ENCODE results near the gene KRT31.
"Not testable (repeated sequence)": the region's sequence is repeated elsewhere in the genome, so short reads cannot be mapped to it uniquely, and the experiment has no call there.

Gene KRT31

DNA sequence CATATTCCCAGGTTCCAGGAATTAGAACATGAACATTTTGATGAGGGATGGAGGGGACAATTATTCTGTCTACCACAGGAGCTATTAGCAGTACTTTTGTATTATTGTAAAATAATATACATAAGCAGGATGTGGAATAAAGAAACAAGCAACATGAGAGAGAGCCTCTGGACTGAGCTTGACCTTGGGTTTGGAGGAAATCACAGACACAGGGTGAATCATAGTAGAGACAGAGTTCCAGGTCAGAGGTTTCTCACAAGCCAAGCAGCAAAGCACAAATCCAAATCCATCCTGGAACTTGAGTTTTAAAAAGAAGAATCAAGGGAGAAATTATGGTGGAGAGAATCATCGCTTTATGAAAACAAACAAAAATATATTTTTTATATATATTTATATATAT lies 5.1 kb downstream of the KRT31 start:
- in situ Hi-C loops (cut with MboI; ENCODE audit: low sequenced_read_pairs) = no loop called here

DNA sequence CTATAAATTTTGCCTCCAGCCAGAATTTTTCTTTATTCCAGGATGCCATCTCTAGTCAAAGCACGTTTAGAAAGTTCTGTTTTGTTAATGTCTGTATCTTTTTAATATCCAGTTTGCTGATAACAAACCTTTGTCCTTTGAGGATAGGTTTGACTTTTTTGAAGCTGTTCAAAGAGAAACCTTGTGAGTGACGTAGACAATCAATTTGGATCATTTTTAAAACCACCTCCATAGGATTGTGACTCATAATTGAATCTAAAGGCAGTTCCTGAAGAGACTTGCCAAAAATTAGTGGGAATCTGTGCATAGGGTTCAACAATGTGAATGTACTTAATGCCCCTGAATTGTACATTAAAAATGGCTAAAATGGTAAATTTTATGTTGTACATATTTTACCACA lies 5.9 kb downstream of the KRT31 start:
- in situ Hi-C loops (cut with MboI; ENCODE audit: low sequenced_read_pairs) = no loop called here

DNA sequence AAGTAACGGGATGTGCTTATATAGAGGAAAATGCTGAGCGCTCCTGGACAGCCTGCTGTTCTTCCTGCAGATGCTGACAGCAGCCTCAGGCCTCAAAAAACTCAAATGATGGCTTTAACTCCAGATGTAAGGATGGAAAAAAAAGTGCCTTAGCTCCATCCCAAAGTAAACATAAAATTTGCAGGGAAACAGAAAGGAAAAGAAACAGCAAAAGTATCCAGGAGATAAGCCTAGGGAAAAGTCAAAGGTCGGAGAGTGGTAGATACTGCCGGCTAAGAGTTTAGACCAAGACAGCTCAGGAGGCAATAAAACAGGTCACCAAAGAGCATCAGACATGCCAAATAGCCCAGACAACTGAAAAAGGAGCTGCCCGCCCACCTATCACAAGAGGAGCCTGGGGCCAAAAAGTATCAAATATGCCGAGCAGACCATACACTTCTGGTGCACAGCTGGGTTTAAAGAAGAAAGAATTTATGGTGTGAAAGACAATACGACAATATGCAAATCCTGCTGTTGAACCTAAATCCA lies 6.9 kb downstream of the KRT31 start:
- in situ Hi-C loops (cut with MboI; ENCODE audit: low sequenced_read_pairs) = no loop called here

DNA sequence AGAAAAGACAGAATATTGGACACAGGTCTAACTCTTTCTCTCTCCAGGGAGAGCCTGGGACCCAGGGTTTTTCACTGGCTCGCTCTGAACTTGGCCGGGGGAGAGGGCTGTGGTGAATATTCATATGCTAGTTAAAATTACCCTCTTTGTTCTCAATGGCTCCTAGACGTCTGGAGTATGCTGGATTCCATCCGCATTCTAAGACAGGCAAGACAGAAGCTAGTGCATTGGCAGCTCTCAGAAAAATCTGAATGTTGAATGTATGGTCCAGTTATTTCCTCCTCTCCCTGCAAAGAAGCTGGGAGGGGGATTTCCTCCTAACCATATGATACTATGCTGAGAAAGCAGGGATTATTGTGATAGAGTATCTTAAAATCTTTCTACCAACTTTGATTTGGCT lies 9.7 kb downstream of the KRT31 start:
- in situ Hi-C loops (cut with MboI; ENCODE audit: low sequenced_read_pairs) = no loop called here

DNA sequence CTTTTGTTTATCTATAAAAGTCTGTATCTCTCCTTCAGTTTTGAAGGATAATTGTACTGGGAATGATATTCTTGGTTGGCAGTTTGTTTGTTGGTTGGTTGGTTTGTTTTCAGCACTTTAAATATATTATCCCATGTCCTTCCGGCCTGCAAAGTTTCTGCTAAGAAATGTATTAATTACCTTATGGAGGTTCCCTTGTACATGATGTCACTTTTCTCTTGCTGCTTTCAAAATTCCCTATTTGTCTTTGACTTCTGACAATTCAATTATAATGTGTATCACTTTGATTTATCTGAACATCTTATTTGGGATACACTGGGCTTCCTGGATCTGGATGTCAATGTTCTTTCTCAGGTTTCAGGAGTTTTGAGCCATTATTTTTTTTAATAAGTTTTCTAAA lies 11.2 kb downstream of the KRT31 start:
- in situ Hi-C loops (cut with MboI; ENCODE audit: low sequenced_read_pairs) = no loop called here

DNA sequence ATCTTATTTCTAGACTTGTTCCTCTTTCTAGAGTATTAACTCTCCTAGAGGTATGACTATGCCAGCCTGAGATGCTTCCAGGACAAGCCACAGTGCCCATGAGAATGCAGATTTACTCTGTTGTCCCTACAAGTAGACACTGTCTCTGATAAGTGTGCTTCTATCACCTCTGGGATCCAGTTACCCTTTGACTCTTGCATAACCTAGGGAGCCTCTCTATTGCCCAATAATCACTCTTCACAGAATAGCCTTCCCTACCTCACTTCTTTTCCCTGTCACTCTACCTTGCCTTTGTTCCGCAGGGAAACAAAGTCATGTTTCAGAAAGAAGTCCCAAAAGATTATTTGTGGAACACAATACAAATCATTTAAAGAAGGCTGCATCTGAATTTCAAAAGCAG lies 13.7 kb downstream of the KRT31 start:
- in situ Hi-C loops (cut with MboI; ENCODE audit: low sequenced_read_pairs) = no loop called here

DNA sequence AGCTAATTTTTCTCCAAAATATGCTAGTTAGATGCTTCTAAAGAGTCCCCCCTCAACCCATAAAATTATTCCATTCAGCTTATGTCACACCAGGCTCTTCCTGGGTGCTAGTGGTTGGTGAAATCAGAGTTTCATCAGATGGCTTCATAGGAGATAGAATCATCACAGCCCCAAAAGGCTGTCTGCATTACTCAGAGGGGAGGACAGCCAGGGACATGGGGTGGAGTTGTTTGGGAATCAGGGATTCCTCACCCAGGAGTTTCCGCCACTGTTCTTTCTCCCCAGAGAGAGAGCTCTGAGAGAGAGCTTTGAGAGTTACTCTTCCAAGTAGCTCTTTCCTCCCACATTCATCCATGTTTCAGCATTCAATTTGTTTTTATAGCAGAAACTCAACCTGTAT lies 15.0 kb downstream of the KRT31 start:
- in situ Hi-C loops (cut with MboI; ENCODE audit: low sequenced_read_pairs) = no loop called here

DNA sequence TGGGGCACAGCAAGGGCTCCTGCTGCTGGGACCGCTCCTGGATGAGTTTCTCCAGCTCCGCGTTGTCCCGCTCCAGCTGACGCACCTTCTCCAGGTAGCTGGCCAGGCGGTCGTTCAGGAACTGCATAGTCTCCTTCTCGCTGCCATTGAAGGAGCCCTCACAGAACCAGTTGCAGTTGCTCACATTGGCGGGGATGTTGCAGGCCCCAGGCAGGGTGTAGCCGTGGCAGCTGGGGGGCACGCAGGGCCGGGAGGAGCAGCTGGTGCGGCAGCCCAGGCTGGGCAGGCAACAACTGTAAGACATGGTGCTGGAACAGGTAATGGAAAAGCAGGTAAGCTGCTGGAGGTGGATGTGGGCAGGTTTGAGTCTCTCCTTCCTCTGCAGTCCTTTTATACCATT lies 15.5 kb downstream of the KRT31 start, which contains the start of gene KRT34:
KRT34 (minus strand) TSS at position 364 of the 400 bp plus-strand sequence; CDS start at position 304, 60 bp downstream.
- in situ Hi-C loops (cut with MboI; ENCODE audit: low sequenced_read_pairs) = not testable (repeated sequence)

DNA sequence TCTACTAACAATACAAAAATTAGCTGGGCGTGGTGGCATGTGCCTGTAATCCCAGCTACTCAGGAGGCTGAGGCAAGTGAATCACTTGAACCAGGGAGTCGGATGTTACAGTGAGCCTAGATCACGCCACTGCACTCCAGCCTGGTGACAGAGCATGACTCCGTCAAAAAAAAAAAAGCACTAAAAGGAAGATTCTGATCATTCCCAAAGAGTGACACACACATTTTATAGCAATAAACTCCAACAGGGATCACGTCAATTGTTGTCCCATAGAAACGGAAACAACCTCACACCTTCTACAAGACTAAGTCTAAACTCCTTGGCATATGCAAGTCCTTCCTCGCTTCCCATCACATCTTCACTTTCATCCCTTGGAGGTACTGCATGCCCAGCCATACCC lies 17.3 kb downstream of the KRT31 start:
- in situ Hi-C loops (cut with MboI; ENCODE audit: low sequenced_read_pairs) = not testable (repeated sequence)

DNA sequence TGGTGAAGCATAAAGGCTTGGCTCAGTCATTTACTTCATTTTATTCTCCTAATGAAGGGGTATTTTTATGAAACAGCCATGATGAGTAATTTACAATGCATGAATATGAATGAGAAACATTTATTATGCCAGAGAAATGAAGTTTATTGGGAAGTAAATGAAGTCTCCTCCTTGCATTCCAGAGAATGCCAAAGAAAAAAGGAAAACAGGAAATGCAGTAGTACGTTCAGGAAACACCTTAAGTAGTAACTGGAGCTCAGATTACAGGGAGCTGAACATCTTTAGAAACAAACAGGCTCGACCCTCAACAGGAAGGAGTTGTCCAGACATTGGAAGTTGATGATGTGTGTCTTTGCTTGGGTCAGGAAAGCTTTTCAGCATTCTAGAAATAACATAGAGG lies 19.9 kb downstream of the KRT31 start:
- in situ Hi-C loops (cut with MboI; ENCODE audit: low sequenced_read_pairs) = no loop called here

DNA sequence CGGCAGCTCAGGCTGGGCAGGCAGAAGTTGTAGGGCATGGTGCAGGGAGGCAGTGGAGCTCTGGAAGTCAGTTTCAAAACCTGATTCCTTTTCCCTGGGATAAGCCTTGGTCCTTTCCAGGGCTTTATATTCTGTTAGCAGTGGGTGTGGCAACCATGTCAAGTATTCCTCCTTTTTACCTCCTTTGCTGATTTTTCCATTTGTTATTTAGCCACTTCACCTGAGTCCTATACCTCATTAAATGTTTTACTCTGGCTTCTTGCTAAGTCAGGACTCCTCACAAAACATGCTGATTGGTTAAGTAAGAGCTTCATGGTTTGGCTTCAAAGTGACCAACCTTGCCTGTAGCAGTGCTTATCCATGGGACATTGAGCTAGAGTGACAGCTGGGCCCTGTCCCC lies 27.7 kb downstream of the KRT31 start, which contains the start of gene KRT33B:
KRT33B (minus strand) TSS at position 101 of the 400 bp plus-strand sequence; CDS start at position 38, 63 bp downstream.
- in situ Hi-C loops (cut with MboI; ENCODE audit: low sequenced_read_pairs) = no loop called here

DNA sequence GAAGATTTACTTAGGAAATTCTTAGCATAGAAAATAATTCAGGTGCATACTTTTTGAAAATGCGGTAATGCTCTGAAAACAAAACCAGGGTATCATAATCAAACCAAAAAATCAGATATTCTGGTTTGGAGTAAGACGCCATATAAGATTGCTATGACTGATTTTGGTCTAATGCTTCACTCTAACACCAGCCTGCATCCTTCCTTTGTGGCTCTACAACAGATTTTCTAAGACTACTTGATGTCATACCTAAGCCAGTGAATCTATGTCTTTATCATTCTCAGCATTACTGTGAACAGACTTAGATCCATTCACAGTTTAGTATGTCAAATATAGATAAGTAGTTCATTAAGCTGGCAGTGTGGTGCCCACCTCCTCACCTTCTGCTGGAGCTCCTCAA lies 28.4 kb downstream of the KRT31 start:
- in situ Hi-C loops (cut with MboI; ENCODE audit: low sequenced_read_pairs) = no loop called here

DNA sequence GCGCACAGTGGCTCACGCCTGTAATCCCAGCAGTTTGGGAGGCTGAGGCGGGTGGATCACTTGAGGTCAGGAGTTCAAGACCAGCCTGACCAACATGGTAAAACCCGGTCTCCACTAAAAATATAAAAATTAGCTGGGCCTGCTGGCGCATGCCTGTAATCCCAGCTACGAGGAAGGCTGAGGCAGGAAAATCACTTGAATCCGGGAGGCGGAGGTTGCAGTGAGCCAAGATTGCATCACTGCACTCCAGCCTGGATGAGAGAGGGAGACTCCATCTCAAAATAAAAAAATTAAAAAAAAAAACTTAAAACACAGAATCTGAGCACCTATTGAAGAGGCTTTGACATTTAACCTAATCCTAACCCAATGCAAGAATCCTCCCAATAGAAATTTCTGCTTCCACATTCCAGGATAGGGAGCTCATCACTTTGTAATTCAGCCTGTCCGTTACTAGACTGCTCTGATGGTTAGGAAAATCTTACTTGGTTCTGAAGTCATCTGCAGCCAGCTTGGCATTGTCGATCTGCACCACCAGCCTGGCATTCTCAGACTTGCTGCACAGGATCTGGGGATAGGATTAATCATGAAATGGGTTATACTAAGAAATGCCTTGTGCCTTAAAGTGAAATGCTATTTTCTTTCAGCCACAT lies 29.9 kb downstream of the KRT31 start:
- in situ Hi-C loops (cut with MboI; ENCODE audit: low sequenced_read_pairs) = no loop called here

DNA sequence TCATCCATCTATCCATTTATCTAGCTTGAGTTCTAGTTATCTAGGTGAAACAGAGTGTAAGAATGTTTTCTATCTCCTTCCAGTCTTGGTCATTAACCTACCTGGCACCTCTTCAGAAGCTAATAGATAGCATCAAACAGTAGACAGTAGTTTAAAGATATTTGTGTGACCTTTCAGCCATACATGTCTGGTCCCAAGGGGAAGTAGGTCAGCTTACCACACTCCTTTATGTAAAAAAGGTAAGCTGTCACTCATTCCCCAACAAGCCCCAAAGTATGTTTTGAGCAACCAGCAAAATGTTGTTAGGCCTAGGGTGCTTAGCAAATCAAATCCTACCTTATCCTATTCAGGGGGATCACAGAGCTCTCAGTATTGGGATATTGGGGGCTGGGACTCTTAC lies 31.3 kb downstream of the KRT31 start:
- in situ Hi-C loops (cut with MboI; ENCODE audit: low sequenced_read_pairs) = no loop called here

DNA sequence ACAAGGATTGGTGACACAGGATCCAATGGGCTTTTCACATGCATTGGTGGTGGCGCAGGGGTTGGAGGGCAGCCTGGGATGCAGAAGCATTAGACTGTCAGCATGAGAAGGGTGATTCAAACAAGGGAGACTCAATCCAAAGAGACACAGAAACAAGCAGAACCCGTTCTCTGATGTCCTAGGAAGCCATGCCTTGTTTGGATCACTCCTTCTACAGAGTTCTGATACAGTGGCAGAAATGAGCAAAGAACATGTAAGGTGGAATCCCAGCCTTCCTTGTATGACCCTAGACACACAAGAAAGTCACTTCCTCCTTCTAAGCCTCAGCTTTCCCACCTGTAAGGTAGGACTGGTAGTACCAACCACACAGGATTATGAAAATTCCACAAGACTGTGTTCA lies 33.5 kb downstream of the KRT31 start:
- in situ Hi-C loops (cut with MboI; ENCODE audit: low sequenced_read_pairs) = no loop called here

DNA sequence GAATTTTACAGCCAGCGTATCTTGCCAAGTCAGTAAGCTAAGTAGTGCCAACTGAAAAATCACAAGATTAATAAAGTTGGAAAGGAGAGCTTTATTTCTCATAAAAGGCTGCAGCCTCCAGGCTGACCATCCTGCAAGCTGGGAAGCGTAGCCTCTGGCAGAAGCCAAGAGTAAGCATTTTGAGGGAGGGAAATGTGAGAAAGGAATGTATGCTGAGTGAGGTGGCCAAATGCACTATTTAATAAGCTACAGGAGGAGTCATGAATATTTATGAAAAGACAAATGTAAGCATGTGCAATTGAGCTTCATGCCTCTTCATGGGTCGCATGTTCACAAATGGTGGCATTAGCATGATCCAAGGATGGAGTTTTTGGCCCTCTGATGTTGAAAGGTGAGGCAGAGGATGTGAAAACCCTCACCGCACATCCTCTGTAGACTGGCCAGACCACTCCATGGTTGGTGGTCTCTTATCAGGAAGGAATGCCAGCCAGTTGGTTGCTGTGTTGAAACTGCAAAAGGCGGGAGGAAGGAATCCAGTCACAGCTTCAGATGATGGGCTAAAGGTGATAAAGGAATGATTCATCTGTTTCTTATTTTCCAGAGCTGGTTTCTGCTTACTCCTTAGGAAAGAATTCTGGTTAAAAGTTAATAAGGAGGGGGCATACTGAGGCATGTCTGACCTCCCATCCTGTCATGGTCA lies 37.0 kb downstream of the KRT31 start:
- in situ Hi-C loops (cut with MboI; ENCODE audit: low sequenced_read_pairs) = no loop called here

DNA sequence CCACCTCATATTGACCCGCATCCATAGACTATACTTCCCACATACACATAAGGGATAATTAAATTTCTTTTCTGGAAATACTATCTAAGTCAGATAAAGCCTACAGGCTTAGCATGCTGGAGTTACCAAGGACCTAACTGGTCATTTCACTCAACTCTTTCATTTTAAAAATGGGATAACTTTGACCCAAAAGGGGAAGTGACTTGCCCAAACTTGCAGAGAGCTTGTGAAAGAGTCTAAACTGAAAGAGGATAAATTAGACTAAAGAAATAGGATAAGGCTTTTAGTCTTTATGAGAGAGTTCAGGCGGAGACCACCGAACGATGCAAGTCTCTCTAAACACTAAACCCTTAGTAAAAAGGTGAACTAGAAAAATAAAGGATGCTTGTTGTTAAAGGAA lies 42.9 kb downstream of the KRT31 start:
- in situ Hi-C loops (cut with MboI; ENCODE audit: low sequenced_read_pairs) = no loop called here

DNA sequence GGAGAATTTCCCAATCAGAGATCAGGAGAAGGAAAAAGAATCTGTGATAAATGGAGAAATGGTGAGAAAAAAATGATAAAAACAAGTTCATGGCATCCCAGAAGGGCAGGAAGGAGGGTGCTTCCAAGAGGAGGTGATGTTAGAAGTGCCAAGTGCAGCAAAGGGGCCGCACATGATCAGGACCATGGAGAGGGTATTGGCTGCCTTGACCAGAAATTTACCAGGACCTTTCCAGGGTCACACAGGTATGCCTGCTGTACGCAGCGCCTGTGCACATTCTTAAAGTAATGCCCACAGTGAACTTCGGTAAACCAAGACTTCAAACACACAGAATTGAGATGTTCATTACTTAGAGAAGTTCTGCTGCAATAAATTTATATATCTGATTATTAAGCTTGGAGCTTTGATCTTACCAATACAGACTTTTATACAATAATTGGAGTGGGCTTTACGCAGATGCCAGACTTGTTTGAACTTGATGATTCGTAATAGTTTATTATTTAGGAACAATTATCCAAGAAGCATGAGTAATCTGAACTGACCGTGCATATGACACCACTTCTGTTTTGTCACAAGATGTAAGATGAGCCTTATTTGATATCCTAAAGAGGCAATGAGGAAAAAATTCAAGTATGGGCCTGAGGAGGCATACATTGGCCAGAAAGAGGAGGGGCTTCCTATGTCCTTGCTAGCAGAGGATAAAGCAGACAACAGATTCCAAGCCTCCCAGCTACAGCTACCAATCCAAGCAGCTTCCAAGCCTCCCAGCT lies 44.6 kb downstream of the KRT31 start:
- in situ Hi-C loops (cut with MboI; ENCODE audit: low sequenced_read_pairs) = no loop called here

DNA sequence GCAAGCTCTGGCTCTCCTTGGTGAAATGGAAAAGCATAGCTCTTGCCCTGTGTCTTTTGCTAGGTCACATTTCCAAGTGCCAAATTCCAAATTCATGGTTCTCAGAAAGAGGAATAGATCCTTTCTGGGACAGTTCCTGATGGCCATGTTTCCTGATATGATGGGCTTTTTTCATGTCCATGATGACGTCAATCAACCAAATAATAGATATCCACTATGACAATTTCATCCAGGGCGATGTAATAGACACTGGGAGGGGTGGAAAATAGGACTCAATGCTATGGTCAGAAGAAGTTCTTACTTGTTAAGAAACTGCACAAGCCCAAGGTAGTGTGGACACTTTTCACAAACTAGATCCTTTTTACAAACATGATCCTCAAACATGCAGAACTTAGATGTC lies 46.2 kb downstream of the KRT31 start:
- in situ Hi-C loops (cut with MboI; ENCODE audit: low sequenced_read_pairs) = no loop called here

DNA sequence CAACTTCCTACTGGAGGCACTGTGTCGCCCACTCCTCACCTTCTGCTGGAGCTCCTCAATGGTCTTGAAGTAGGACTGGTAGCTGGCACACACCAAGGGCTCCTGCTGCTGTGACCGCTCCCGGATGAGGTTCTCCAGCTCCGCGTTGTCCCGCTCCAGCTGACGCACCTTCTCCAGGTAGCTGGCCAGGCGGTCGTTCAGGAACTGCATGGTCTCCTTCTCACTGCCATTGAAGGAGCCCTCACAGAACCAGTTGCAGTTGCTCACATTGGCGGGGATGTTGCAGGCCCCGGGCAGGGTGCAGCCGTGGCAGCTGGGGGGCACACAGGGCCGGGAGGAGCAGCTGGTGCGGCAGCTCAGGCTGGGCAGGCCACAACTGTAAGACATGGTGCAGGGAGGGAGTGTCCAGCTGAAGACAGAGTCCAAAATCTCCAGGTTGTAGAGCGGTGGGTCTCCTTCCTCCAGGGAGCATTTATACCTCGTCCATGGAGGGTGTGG lies 47.0 kb downstream of the KRT31 start, which contains the start of gene KRT33A:
KRT33A (minus strand) TSS at position 448 of the 498 bp plus-strand sequence; CDS start at position 387, 61 bp downstream.
- in situ Hi-C loops (cut with MboI; ENCODE audit: low sequenced_read_pairs) = not testable (repeated sequence)
